AG09309 (cell line): Measurements from ENCODE around the gene CDH13.

Source experiments
- DNase-seq: peaks from one replicate; pipeline ENCODE4 v3.0.0-alpha.2; 2010; ENCODE audit warnings: low read depth
- H3K4me3 ChIP-seq: 2 replicates; pipeline ENCODE4 v1.5.1; 2011; ENCODE audit warnings: mild to moderate bottlenecking, low read depth, low read length, moderate library complexity; ENCODE audit not compliant: control insufficient read depth
- TF ChIP-seq, protein P1 (sequence below): IDR thresholded peaks from 2 replicates; pipeline ENCODE4 v1.5.1; 2011; ENCODE audit warnings: mild to moderate bottlenecking, low read depth, low read length, inconsistent platforms; ENCODE audit not compliant: insufficient read depth, control insufficient read depth; ENCODE audit errors: missing control alignments

Gene CDH13

DNA sequence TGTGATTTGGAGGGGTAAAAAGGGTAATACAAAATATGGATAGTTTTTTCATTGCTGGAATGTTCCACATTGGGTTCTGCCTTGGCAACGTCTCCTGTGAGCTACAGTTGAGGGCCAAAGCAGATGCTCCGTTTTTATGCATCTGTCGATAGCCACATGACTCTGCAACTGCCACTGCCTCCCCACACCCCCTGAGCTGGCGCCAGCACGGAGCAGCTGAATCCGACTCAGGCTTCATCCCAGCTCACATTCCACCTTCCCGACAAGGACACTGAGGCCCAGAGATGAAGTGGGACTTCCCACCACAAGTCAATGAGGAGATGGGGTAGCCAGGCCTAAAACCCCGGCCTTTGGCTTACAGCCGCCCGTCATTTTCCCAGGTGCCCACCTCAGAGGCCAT is 334.1 kb downstream of the CDH13 start:
- TF ChIP-seq, protein P1, sequence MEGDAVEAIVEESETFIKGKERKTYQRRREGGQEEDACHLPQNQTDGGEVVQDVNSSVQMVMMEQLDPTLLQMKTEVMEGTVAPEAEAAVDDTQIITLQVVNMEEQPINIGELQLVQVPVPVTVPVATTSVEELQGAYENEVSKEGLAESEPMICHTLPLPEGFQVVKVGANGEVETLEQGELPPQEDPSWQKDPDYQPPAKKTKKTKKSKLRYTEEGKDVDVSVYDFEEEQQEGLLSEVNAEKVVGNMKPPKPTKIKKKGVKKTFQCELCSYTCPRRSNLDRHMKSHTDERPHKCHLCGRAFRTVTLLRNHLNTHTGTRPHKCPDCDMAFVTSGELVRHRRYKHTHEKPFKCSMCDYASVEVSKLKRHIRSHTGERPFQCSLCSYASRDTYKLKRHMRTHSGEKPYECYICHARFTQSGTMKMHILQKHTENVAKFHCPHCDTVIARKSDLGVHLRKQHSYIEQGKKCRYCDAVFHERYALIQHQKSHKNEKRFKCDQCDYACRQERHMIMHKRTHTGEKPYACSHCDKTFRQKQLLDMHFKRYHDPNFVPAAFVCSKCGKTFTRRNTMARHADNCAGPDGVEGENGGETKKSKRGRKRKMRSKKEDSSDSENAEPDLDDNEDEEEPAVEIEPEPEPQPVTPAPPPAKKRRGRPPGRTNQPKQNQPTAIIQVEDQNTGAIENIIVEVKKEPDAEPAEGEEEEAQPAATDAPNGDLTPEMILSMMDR, result no peak
- DNase-seq, result no peak

DNA sequence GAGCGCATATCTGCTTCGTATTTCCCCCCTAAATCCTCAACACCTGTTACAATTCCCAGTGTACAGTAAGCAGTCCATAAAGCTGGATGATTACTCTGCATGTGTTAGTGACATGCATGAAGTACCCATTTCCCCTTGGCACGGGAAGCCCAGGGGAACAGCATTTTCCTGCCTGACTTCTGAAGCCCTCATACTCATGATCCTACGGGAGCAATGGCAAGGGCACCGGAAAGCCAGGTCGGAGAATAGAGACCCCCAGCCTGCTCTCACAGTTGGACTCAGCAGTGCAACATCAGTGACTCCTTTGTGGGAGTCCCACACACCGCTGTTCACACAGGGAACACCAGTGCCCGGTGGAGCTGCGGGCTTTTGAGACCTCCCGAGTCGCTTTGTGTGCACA is 336.9 kb downstream of the CDH13 start:
- no peak overlapping the region for H3K4me3 ChIP-seq
- TF ChIP-seq, protein P1, result no peak
- DNase-seq, result no peak

More for the DNA sequence above, 334.1 kb downstream of the CDH13 start:
- H3K4me3 ChIP-seq, result no peak overlapping the region

DNA sequence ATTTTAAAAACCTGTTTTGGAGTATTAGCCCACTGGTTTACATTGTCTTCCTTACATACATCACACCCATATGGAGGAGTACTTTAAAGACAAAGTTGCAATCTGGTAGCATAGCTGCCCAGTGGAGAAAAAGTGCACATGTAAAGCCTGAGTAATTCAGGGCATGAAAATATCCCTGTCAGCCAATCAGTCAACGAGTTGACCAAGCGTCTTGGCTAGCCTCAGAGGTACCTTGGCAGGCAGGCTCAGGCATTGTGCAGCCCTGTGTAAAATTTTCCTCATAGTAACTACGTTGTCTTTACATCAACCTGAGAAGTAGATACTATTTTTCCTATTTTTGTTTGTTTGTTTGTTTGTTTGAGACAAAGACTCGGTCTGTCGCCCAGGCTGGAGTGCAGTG is 339.0 kb downstream of the CDH13 start:
- DNase-seq, result no peak

DNA sequence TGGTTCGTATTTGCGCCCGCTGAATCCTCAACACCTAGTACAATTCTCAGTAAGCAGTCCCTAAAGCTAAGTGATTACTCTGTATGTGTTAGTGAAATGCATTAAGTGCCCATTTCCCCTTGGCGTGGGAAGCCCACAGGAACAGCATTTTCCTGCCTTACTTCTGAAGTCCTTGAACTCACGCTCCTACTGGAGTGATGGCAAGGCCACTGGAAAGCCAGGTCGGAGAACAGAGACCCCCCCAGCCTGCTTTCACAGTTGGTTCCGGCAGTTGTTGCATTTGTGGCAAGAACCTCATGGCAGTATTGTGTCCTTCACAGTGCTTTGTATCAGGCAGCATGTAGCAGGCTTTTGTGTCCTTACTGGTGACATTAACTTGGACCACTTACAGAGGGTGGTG is 340.7 kb downstream of the CDH13 start:
- DNase-seq, result no peak
- no peak overlapping the region for H3K4me3 ChIP-seq
- TF ChIP-seq, protein P1, result no peak

More for the DNA sequence above, 339.0 kb downstream of the CDH13 start:
- no peak overlapping the region for H3K4me3 ChIP-seq
- TF ChIP-seq, protein P1, result no peak

DNA sequence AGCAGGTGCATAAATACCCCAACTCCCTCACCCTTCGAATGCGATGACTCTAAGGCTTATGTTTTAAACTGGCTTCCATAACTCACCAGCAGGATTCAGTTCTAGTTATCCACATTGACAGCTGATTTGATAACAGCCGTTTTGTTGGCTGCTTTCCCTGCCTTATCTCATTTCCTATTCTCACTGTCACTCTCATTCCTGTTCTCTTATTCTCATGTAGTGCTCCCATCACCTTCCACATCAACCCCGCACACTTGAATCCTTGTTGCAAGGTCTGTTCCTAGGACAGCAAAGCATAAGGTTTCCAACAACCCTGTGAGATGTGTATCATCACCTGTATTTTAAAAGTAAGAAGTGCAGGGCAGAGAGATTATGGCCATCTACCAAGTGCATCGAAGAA is 344.4 kb downstream of the CDH13 start:
- no peak for DNase-seq

DNA sequence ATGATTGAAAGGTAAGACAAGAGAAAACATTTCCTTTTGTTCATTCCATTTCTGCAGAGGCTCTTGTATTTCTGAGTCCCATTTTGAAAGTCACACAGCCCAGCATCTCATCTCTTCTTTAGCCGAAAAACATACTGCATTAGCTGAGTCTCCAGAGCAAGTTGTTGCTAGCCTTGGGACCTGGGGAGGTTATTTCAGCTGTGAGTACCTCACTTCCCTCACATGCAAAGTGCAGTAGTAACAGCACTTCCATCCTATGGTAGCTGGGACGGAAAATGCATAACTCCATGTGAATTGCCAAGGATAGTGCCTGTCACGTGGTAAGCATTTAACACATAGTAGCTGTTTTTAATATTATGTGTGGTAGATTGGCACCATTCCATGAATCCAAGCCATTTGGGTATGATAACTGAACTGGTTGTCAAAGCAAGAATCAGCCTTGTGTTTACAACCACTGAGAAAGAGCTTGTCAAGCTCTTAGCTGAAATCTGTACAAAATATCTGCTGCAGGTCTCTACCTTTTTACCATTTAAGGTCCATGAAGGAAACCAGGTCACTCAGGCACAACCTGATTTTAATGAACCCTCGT is 345.7 kb downstream of the CDH13 start:
- no peak overlapping the region for H3K4me3 ChIP-seq
- TF ChIP-seq, protein P1, result no peak
- DNase-seq, result no peak

More for the DNA sequence above, 344.4 kb downstream of the CDH13 start:
- TF ChIP-seq, protein P1, result no peak
- no peak overlapping the region for H3K4me3 ChIP-seq

DNA sequence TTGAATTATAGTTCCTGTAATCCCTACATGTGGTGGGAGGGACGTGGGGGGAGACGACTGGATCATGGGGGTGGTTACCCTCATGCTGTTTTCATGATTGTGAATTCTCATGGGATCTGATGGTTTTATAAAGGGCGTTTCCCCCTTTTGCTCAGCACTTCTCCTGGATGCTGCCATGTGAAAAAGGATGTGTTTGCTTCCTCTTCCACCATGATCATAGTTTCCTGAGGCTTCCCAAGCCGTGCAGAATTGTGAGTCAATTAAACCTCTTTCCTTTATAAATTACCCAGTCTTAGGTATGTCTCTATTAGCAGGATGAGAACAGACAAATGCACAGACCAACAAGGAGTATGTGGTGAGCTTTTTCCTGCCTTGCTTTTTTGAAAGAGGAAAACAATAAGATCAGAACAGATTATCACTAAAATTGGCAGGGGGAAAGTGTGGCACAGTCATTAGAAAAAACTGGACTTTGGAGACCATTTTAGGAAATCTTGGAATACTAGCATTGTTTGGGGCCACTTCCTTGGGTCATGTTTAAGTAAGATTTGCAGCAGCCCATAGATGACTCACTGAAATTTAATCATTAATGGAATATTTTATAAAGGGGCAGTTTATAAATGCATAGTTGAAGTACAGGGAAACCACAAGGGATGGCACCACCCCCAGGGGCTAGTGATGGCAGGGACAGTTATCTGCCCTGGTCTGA is 352.8 kb downstream of the CDH13 start:
- TF ChIP-seq, protein P1, result no peak
- no peak overlapping the region for H3K4me3 ChIP-seq
- no peak for DNase-seq
